Neural progenitor cell (in vitro differentiated cells): ENCODE measurements around the gene KCNH6. TPM values are rescaled to one million over a fixed set of nuclear protein-coding genes. Genes with fewer than 3 reads are reported as not detected.
A peak's percentile ranks its signal among the peaks of the same experiment; 100 is the strongest.

ENCODE experiments used
- DNase-seq: peaks from one replicate; pipeline ENCODE4 v3.0.0-alpha.2; 2016; ENCODE audit warnings: low spot score
- H2AFZ ChIP-seq: fragments of 200-600 bp; sonication (generic); replicated peaks from 2 replicates; pipeline ENCODE4 v1.6.1; 2016; ENCODE audit warnings: antibody characterized with exemption
- H3F3A ChIP-seq: fragments of 200-600 bp; sonication (generic); 2 replicates; pipeline ENCODE4 v1.6.1; 2016; ENCODE audit warnings: antibody characterized with exemption, low read depth
- H3K27ac ChIP-seq: fragments of 200-600 bp; sonication (generic); 2 replicates; pipeline ENCODE4 v1.5.1; 2016; ENCODE audit warnings: mild to moderate bottlenecking
- H3K27me3 ChIP-seq: fragments of 200-600 bp; sonication (generic); 2 replicates; pipeline ENCODE4 v1.6.1; 2016; ENCODE audit warnings: mild to moderate bottlenecking, moderate library complexity
- H3K36me3 ChIP-seq: fragments of 200-600 bp; sonication (generic); 2 replicates; pipeline ENCODE4 v1.5.1; 2016
- H3K4me1 ChIP-seq: fragments of 200-600 bp; sonication (generic); 2 replicates; pipeline ENCODE4 v1.6.1; 2016; ENCODE audit warnings: mixed run types
- H3K4me2 ChIP-seq: fragments of 200-600 bp; sonication (generic); 2 replicates; pipeline ENCODE4 v1.6.1; 2016
- H3K4me3 ChIP-seq: fragments of 200-600 bp; sonication (generic); 2 replicates; pipeline ENCODE4 v1.5.1; 2016
- H3K79me2 ChIP-seq: fragments of 200-600 bp; sonication (generic); 2 replicates; pipeline ENCODE4 v1.6.1; 2016; ENCODE audit warnings: low read depth
- H3K9ac ChIP-seq: fragments of 200-600 bp; sonication (generic); 2 replicates; pipeline ENCODE4 v1.6.1; 2016
- H3K9me3 ChIP-seq: fragments of 200-600 bp; sonication (generic); 2 replicates; pipeline ENCODE4 v1.5.1; 2016; ENCODE audit warnings: low read depth
- H4K20me1 ChIP-seq: fragments of 200-600 bp; sonication (generic); 2 replicates; pipeline ENCODE4 v1.6.1; 2016; ENCODE audit warnings: low read depth
- H3K27ac Mint-ChIP-seq: 3 replicates; pipeline ENCODE4 v1.8.0; 2021; ENCODE audit warnings: mixed read lengths
- H3K27me3 Mint-ChIP-seq: 2 replicates; pipeline ENCODE4 v1.8.0; 2022; ENCODE audit warnings: low read depth, mild to moderate bottlenecking, inconsistent platforms, moderate library complexity, mixed read lengths; ENCODE audit not compliant: insufficient read depth
- H3K36me3 Mint-ChIP-seq: 3 replicates; pipeline ENCODE4 v1.8.0; 2021; ENCODE audit warnings: mixed read lengths
- H3K4me1 Mint-ChIP-seq: 3 replicates; pipeline ENCODE4 v1.8.0; 2021; ENCODE audit warnings: mixed read lengths
- H3K4me3 Mint-ChIP-seq: 3 replicates; pipeline ENCODE4 v1.8.0; 2021; ENCODE audit warnings: mild to moderate bottlenecking, moderate library complexity, mixed read lengths
- H3K9me3 Mint-ChIP-seq: 3 replicates; pipeline ENCODE4 v1.8.0; 2020; ENCODE audit warnings: mixed read lengths
- CTCF ChIP-seq: fragments of 200-600 bp; sonication (generic); IDR thresholded peaks from 2 replicates; pipeline ENCODE4 v1.5.1; 2017; ENCODE audit warnings: antibody characterized with exemption, mild to moderate bottlenecking
- EZH2 ChIP-seq: fragments of 200-600 bp; sonication (generic); IDR thresholded peaks from 2 replicates; pipeline ENCODE4 v1.6.1; 2017; ENCODE audit warnings: antibody characterized with exemption, mild to moderate bottlenecking, moderate library complexity
- EZH2phosphoT487 ChIP-seq: fragments of 200-600 bp; sonication (generic); IDR thresholded peaks from 2 replicates; pipeline ENCODE4 v1.6.1; 2017; ENCODE audit warnings: antibody characterized with exemption
- total RNA-seq: library from RNA; depleted of rRNA; stranded (reverse); fragments of >200 nt; gene quantifications from 2 replicates; pipeline ENCODE4 v1.2.3, GENCODE V29; 2015; ENCODE audit warnings: low replicate concordance

KCNH6 gene
- total RNA-seq, 1 donor from 2014 or later, result not detected

DNA sequence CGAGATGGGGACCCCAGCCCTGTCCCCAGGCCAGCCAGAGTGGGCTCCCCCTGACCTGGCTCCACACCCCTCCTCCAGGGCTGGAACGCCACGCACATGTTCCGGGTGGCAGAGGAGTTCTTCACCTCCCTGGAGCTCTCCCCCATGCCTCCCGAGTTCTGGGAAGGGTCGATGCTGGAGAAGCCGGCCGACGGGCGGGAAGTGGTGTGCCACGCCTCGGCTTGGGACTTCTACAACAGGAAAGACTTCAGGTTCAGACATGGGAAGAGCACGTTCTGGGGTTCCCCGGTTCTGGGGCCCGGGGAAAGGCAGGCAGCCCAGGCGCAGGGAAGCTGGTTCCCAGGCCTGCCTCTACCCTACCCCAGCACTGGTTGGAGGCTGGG is 41.7 kb upstream of the KCNH6 start:
- Histone ChIP-seq H3F3A (peaks cover 7% of the 10 kb centered on the region), H3K36me3 (no peaks in the 10 kb centered on the region), H3K27ac (no peak overlapping the region), H3K4me2 (no peak overlapping the region), H3K9ac (no peak overlapping the region), H4K20me1 (peaks cover 12% of the 10 kb centered on the region), H2AFZ (no peak overlapping the region), H3K9me3 (no peaks in the 10 kb centered on the region), H3K4me1 (peaks cover 7% of the 10 kb centered on the region), H3K79me2 (no peaks in the 10 kb centered on the region), H3K4me3 (no peak overlapping the region), H3K27me3 (peaks cover 31% of the 10 kb centered on the region)
- H3K4me1 Mint-ChIP-seq, result peaks cover 11% of the 10 kb centered on the region
- peaks cover 28% of the 10 kb centered on the region for H3K27me3 Mint-ChIP-seq
- H3K4me3 Mint-ChIP-seq, result no peak overlapping the region
- H3K27ac Mint-ChIP-seq, result no peak overlapping the region
- no peak for DNase-seq
- no peaks in the 10 kb centered on the region for H3K9me3 Mint-ChIP-seq
- H3K36me3 Mint-ChIP-seq, result no peaks in the 10 kb centered on the region
- TF ChIP-seq EZH2phosphoT487 (no peak), CTCF (no peak), EZH2 (no peak)

GRCh38 chr17:63482509-63482908 is 40.6 kb upstream of the KCNH6 start:
- no peak overlapping the region for H3K4me2 ChIP-seq
- peaks cover 6% of the 10 kb centered on the region for H3K4me1 ChIP-seq
- no peak overlapping the region for H3K27ac ChIP-seq
- H3K27me3 ChIP-seq, result peaks cover 20% of the 10 kb centered on the region
- no peak for TF ChIP-seq EZH2phosphoT487
- TF ChIP-seq CTCF, result no peak
- no peak for TF ChIP-seq EZH2
- Mint-ChIP-seq H3K27me3 (peaks cover 27% of the 10 kb centered on the region), H3K9me3 (no peaks in the 10 kb centered on the region), H3K36me3 (no peaks in the 10 kb centered on the region), H3K27ac (no peak overlapping the region), H3K4me3 (no peak overlapping the region), H3K4me1 (peaks cover 10% of the 10 kb centered on the region)
- no peak overlapping the region for H2AFZ ChIP-seq
- H3K36me3 ChIP-seq, result no peaks in the 10 kb centered on the region
- peaks cover 5% of the 10 kb centered on the region for H3F3A ChIP-seq
- peaks cover 12% of the 10 kb centered on the region for H4K20me1 ChIP-seq
- no peak overlapping the region for H3K9ac ChIP-seq
- no peak overlapping the region for H3K4me3 ChIP-seq
- H3K79me2 ChIP-seq, result no peaks in the 10 kb centered on the region
- H3K9me3 ChIP-seq, result no peaks in the 10 kb centered on the region
- no peak for DNase-seq

GRCh38 chr17:63483038-63483437 is 40.1 kb upstream of the KCNH6 start:
- H3K27ac Mint-ChIP-seq, result peak overlapping the region; percentile 46
- H3K4me3 Mint-ChIP-seq, result no peak overlapping the region

More at GRCh38 chr17:63483038-63483437, 40.1 kb upstream of the KCNH6 start:
- Mint-ChIP-seq H3K9me3 (no peaks in the 10 kb centered on the region), H3K4me1 (peaks cover 5% of the 10 kb centered on the region), H3K27me3 (peaks cover 22% of the 10 kb centered on the region), H3K36me3 (no peaks in the 10 kb centered on the region)
- peaks cover 15% of the 10 kb centered on the region for H3K27me3 ChIP-seq
- no peak for TF ChIP-seq CTCF
- TF ChIP-seq EZH2, result no peak
- no peak for TF ChIP-seq EZH2phosphoT487
- DNase-seq, result no peak
- no peak overlapping the region for H3K4me2 ChIP-seq
- H3K36me3 ChIP-seq, result no peaks in the 10 kb centered on the region
- no peaks in the 10 kb centered on the region for H3F3A ChIP-seq
- H2AFZ ChIP-seq, result no peak overlapping the region
- H3K4me3 ChIP-seq, result no peak overlapping the region
- H3K9ac ChIP-seq, result no peak overlapping the region
- no peaks in the 10 kb centered on the region for H3K9me3 ChIP-seq
- no peak overlapping the region for H3K27ac ChIP-seq
- H4K20me1 ChIP-seq, result peaks cover 7% of the 10 kb centered on the region
- H3K79me2 ChIP-seq, result no peaks in the 10 kb centered on the region
- peaks cover under 1% of the 10 kb centered on the region for H3K4me1 ChIP-seq
